ENCODE results near the gene SH2D6.

GRCh38 chr2:85436836-85437487 lies 18.4 kb downstream of the SH2D6 start:
- TF ChIP-seq CTCF (IDR thresholded peaks at IDR 0.05; ENCODE audit: poor library complexity) = no peak
- no peak for TF ChIP-seq EZH2 (IDR thresholded peaks at IDR 0.05; ENCODE audit: borderline replicate concordance)
- no peak for TF ChIP-seq EZH2phosphoT487 (IDR thresholded peaks at IDR 0.05; ENCODE audit: low read depth, severe bottlenecking, unreplicated experiment)
